Glutamatergic neuron (in vitro differentiated cells): Measurements from ENCODE around the gene KCNJ4. TPM values are rescaled to one million over a fixed set of nuclear protein-coding genes. Genes with fewer than 3 reads are reported as not detected.
"Not testable (repeated sequence)": the region's sequence is repeated elsewhere in the genome, so short reads cannot be mapped to it uniquely, and the experiment has no call there.

Experiments used
- DNase-seq: peaks from one replicate; pipeline ENCODE4 v3.0.0; 2022
- H3K27ac Mint-ChIP-seq: one replicate; pipeline ENCODE4 v1.8.0; 2020; ENCODE audit warnings: mild to moderate bottlenecking, mixed read lengths, inconsistent platforms; ENCODE audit not compliant: unreplicated experiment
- H3K27me3 Mint-ChIP-seq: one replicate; pipeline ENCODE4 v1.8.0; 2020; ENCODE audit warnings: mild to moderate bottlenecking, moderate library complexity, mixed read lengths, inconsistent platforms; ENCODE audit not compliant: unreplicated experiment
- H3K36me3 Mint-ChIP-seq: one replicate; pipeline ENCODE4 v1.8.0; 2020; ENCODE audit warnings: mild to moderate bottlenecking, mixed read lengths, inconsistent platforms; ENCODE audit not compliant: unreplicated experiment
- H3K4me1 Mint-ChIP-seq: one replicate; pipeline ENCODE4 v1.8.0; 2020; ENCODE audit warnings: mild to moderate bottlenecking, low read depth, mixed read lengths, inconsistent platforms; ENCODE audit not compliant: unreplicated experiment
- H3K4me3 Mint-ChIP-seq: one replicate; pipeline ENCODE4 v1.8.0; 2020; ENCODE audit warnings: mild to moderate bottlenecking, mixed read lengths, inconsistent platforms; ENCODE audit not compliant: unreplicated experiment
- H3K9me3 Mint-ChIP-seq: one replicate; pipeline ENCODE4 v1.8.0; 2020; ENCODE audit warnings: mild to moderate bottlenecking, moderate library complexity, mixed read lengths, inconsistent platforms; ENCODE audit not compliant: unreplicated experiment
- total RNA-seq: library from RNA; stranded (reverse); fragmentation: NEBNext Ultra II Directional; extraction: Animal tissue kit (Norgen Biotek cat#: 25700); gene quantifications from one replicate; pipeline ENCODE4 v1.2.1, GENCODE V29; 2021; ENCODE audit not compliant: unreplicated experiment
- TF ChIP-seq, protein P1 (sequence below): fragments of 200-600 bp; sonication (generic); IDR thresholded peaks from one replicate; pipeline ENCODE4 v1.5.0; 2021; ENCODE audit not compliant: partially characterized antibody, unreplicated experiment

KCNJ4 gene
- total RNA-seq, 1 donor from 2014 or later, result 0.86 TPM

DNA sequence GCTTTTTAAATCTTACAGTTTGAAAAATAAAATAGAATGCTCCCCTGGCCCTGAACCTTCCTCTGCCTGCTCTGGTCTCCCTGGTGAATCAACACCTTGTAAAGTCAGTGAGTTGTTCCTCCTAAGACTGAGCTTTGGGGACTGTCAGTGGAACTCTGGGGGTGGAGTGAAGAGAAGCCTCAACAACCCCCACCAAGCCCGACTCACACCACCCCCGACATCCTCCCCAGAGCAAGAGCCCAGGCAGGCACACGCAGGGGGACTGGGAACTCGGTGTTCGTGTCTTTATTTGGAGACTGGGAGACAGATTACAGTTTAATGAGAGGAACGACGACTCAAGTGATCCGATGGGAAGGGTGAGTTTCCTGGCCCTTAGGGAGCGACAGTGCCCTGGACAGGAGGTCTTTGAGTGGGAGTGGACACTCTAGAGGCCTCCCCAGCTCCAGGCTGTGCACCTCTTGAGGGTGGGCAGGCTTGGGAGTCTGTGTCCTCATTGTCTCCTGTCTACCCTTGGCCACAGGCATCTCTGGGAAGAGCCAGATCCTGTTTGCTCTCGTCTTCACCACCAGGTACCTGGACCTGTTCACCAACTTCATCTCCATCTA, 19.1 kb upstream of the KCNJ4 start:
- Mint-ChIP-seq H3K4me1 (no peaks in the 10 kb centered on the region), H3K9me3 (peaks cover 2% of the 10 kb centered on the region), H3K36me3 (no peaks in the 10 kb centered on the region), H3K27ac (no peak overlapping the region), H3K27me3 (no peaks in the 10 kb centered on the region), H3K4me3 (no peak overlapping the region)
- TF ChIP-seq, protein P1, sequence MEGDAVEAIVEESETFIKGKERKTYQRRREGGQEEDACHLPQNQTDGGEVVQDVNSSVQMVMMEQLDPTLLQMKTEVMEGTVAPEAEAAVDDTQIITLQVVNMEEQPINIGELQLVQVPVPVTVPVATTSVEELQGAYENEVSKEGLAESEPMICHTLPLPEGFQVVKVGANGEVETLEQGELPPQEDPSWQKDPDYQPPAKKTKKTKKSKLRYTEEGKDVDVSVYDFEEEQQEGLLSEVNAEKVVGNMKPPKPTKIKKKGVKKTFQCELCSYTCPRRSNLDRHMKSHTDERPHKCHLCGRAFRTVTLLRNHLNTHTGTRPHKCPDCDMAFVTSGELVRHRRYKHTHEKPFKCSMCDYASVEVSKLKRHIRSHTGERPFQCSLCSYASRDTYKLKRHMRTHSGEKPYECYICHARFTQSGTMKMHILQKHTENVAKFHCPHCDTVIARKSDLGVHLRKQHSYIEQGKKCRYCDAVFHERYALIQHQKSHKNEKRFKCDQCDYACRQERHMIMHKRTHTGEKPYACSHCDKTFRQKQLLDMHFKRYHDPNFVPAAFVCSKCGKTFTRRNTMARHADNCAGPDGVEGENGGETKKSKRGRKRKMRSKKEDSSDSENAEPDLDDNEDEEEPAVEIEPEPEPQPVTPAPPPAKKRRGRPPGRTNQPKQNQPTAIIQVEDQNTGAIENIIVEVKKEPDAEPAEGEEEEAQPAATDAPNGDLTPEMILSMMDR, result no peak
- DNase-seq, result no peak

DNA sequence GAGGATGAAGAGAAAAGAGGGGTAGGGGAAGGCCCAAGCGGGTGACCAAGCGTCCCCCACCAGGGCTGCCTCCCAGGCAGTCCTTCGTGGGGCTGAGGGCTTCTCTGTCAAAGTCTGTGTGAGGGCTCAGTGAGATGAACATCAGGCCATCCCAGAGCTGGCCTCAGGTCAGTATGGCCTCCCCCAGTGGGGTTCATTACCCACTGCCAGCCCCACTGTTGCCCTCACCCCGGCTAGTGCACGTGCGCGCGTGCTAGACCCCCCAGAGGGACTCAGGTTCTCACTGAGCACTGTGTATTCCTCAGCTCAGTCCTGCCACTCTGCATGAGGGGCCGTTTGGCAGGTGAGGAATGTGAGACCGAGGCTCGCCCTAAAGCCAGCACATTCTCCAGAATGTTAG, 16.2 kb upstream of the KCNJ4 start:
- no peaks in the 10 kb centered on the region for H3K36me3 Mint-ChIP-seq
- no peak for DNase-seq
- no peaks in the 10 kb centered on the region for H3K9me3 Mint-ChIP-seq
- H3K4me1 Mint-ChIP-seq, result no peaks in the 10 kb centered on the region
- TF ChIP-seq, protein P1, result no peak
- H3K27ac Mint-ChIP-seq, result no peak overlapping the region
- no peak overlapping the region for H3K4me3 Mint-ChIP-seq
- peaks cover 9% of the 10 kb centered on the region for H3K27me3 Mint-ChIP-seq

DNA sequence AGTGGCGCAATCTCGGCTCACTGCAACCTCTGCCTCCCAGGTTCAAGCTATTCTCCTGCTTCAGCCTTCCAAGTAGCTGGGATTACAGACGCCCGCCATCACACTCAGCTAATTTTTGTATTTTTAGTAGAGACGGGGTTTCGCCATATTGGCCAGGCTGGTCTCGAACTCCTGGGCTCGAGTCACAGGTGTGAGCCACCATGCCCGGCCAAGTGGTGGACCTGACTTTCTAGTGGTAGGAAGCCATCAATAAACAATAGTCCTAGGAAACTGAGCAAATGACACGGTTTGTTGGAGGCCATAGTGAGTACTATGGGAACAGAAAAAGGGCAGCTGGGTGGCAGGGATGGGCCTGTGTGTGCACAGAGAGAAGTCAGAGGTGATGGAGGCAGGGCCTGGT, 15.2 kb upstream of the KCNJ4 start:
- H3K4me1 Mint-ChIP-seq, H3K27ac Mint-ChIP-seq, H3K36me3 Mint-ChIP-seq, DNase-seq, H3K4me3 Mint-ChIP-seq, H3K9me3 Mint-ChIP-seq: not testable (repeated sequence)
- peaks cover 11% of the 10 kb centered on the region for H3K27me3 Mint-ChIP-seq

DNA sequence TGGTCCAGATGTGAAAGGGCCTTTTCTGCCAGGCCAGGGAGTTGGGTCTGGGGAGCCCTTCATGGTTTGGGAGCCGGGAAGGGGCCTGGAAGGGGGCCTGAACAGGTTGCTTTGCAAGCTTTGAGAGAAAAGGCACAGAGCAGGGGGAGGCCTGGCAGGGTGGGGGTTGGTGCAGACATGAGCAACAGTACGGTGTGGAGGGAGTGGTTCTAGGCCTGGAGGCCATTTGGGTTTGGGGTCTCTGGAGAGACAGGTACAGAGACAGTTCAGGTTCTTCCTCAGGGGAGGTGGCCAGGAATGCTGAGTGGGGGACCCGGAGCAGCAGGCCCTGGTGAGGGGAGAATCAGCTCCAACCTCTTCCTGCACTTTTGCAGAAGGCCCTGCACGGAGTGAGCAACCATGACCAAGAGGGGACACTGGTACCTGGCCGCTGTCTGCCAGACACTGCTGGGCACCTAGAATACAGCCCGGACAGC, 14.3 kb upstream of the KCNJ4 start:
- Mint-ChIP-seq H3K27ac (no peak overlapping the region), H3K9me3 (no peaks in the 10 kb centered on the region), H3K4me1 (no peaks in the 10 kb centered on the region), H3K4me3 (no peak overlapping the region), H3K27me3 (peaks cover 12% of the 10 kb centered on the region), H3K36me3 (no peaks in the 10 kb centered on the region)
- TF ChIP-seq, protein P1, result no peak
- no peak for DNase-seq

DNA sequence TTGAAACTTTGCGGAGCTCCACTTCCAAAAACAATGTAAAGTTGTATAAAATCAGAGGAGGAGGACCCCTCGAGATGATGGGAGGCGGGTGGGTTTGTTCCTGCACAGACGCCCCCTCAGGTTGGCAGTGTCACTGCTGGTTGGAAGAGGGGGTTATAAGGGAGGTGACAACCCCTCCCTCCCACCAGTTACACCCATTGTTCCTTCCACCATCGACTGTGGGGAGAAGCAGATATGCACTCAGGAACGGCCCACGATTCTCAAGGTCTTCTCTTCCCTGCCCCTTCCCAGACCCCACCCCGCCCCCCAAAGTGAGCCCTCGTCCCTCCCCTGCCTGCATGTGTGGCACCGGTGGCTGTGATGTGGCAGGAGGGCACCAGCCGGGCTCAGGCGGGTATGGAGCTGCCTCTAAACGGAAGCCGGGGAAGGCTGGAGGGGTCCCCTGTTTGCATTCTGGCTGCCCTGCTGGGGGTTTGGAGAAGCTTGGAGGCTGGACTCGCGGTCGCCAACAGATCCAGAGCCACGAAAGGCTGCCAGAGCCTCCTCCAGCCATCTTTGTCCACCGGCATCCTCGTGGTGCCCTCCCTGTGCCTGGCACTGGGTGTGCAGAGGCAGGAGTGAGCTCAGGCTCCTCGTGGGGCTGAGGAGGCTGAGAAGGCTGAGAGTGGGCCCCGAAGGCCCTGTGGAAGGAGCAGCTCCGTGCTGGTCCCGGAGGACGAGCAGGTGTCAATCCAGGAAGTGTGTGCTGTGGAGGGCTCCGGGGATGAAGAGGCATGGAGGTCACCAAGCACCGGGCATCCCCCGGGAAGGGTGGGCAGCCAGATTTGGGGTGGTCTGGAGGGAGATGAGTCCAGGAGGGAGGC, 13.7 kb upstream of the KCNJ4 start:
- DNase-seq, result no peak
- peak overlapping the region; percentile 49 for H3K4me3 Mint-ChIP-seq
- H3K4me1 Mint-ChIP-seq, result peaks cover 2% of the 10 kb centered on the region
- no peak overlapping the region for H3K27ac Mint-ChIP-seq
- no peaks in the 10 kb centered on the region for H3K36me3 Mint-ChIP-seq
- peaks cover 12% of the 10 kb centered on the region for H3K27me3 Mint-ChIP-seq
- TF ChIP-seq, protein P1, result peak; percentile 30
- no peaks in the 10 kb centered on the region for H3K9me3 Mint-ChIP-seq
